ENCODE results near the gene MGRN1.

DNA sequence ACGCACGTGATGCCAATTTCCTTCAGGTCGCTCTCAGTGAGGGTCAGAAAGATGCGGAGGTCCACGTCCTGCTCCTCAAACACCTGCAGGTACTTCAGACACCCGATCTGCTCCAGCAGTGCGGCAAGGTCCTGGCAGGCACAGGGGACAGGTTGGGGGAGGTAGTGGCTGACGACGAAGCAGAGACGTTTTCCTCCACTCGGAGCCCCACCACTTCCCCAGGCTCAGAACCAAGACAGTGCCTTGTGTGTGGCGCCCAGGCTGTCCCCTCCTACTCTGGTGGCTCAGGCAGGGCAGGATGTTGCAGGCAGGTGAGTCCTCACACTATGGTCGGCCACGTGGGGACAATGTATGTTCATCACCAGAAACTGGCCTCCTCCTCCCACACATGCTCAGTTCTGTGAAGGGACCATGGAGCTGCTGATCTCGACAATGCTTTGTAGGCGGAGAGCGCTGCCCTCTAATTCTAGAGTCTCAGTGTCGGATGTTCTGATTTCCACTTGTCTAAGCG, 74.5 kb downstream of the MGRN1 start:
- TF ChIP-seq, protein P1, sequence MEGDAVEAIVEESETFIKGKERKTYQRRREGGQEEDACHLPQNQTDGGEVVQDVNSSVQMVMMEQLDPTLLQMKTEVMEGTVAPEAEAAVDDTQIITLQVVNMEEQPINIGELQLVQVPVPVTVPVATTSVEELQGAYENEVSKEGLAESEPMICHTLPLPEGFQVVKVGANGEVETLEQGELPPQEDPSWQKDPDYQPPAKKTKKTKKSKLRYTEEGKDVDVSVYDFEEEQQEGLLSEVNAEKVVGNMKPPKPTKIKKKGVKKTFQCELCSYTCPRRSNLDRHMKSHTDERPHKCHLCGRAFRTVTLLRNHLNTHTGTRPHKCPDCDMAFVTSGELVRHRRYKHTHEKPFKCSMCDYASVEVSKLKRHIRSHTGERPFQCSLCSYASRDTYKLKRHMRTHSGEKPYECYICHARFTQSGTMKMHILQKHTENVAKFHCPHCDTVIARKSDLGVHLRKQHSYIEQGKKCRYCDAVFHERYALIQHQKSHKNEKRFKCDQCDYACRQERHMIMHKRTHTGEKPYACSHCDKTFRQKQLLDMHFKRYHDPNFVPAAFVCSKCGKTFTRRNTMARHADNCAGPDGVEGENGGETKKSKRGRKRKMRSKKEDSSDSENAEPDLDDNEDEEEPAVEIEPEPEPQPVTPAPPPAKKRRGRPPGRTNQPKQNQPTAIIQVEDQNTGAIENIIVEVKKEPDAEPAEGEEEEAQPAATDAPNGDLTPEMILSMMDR (IDR thresholded peaks at IDR 0.05), result no peak
- TF ChIP-seq POLR2A (IDR thresholded peaks at IDR 0.05) (no peak), POLR2AphosphoS5 (IDR thresholded peaks at IDR 0.05) (no peak)
